ENCODE data around the gene NPAS2. TPM values are rescaled to one million over a fixed set of nuclear protein-coding genes. Genes with fewer than 3 reads are reported as not detected.

The NPAS2 gene
- total RNA-seq, 2 donors from 2014 or later, result 24.2 to 45.8 TPM

GRCh38 chr2:100782380-100782878 lies 37.5 kb upstream of the NPAS2 start:
- DNase-seq (ENCODE audit: low spot score), result no peak
- WGBS, result 94% methylated on average over 6 of the region's 6 CpGs
- H3K27me3 ChIP-seq (replicated peaks; ENCODE audit: insufficient read depth), result no peaks in the 10 kb centered on the region
- no peak overlapping the region for H3K27ac ChIP-seq
- intact Hi-C loops (cut with DNase I), result no loop called here
- peaks cover 4% of the 10 kb centered on the region for H3K4me1 ChIP-seq (replicated peaks)
- no peaks in the 10 kb centered on the region for H3K9me3 ChIP-seq
- no peak for TF ChIP-seq CTCF (IDR thresholded peaks at IDR 0.05)
- no peak for TF ChIP-seq POLR2AphosphoS5 (IDR thresholded peaks at IDR 0.05)
- no peak for TF ChIP-seq POLR2A (IDR thresholded peaks at IDR 0.05)
- H3K4me3 ChIP-seq, result no peak overlapping the region
- no peaks in the 10 kb centered on the region for H3K36me3 ChIP-seq

- Histone ChIP-seq H3K4me1 (replicated peaks) (peaks cover 4% of the 10 kb centered on the region), H3K4me3 (no peak overlapping the region), H3K27me3 (replicated peaks; ENCODE audit: insufficient read depth) (no peaks in the 10 kb centered on the region), H3K9me3 (no peaks in the 10 kb centered on the region), H3K36me3 (no peaks in the 10 kb centered on the region), H3K27ac (no peak overlapping the region)
- 76% methylated on average over 3 of the region's 3 CpGs for WGBS
- no peak for DNase-seq (ENCODE audit: low spot score)
- TF ChIP-seq CTCF (IDR thresholded peaks at IDR 0.05) (no peak), POLR2A (IDR thresholded peaks at IDR 0.05) (no peak), POLR2AphosphoS5 (IDR thresholded peaks at IDR 0.05) (no peak)
- intact Hi-C loops (cut with DNase I), result no loop called here
These were observed 36.0 kb upstream of the NPAS2 start for GRCh38 chr2:100783987-100784386.

GRCh38 chr2:100784681-100785080 lies 35.3 kb upstream of the NPAS2 start:
- H3K4me1 ChIP-seq (replicated peaks), result peaks cover 4% of the 10 kb centered on the region
- H3K27ac ChIP-seq, result no peak overlapping the region
- DNase-seq (ENCODE audit: low spot score), result no peak
- intact Hi-C loops (cut with DNase I), result no loop called here
- no peaks in the 10 kb centered on the region for H3K9me3 ChIP-seq
- H3K27me3 ChIP-seq (replicated peaks; ENCODE audit: insufficient read depth), result no peaks in the 10 kb centered on the region
- H3K4me3 ChIP-seq, result no peak overlapping the region
- 88% methylated on average over 8 of the region's 8 CpGs for WGBS
- no peak for TF ChIP-seq POLR2AphosphoS5 (IDR thresholded peaks at IDR 0.05)
- TF ChIP-seq POLR2A (IDR thresholded peaks at IDR 0.05), result no peak
- no peak for TF ChIP-seq CTCF (IDR thresholded peaks at IDR 0.05)
- no peaks in the 10 kb centered on the region for H3K36me3 ChIP-seq

- peaks cover 4% of the 10 kb centered on the region for H3K4me1 ChIP-seq (replicated peaks)
- no peaks in the 10 kb centered on the region for H3K36me3 ChIP-seq
- intact Hi-C loops (cut with DNase I), result no loop called here
- H3K27me3 ChIP-seq (replicated peaks; ENCODE audit: insufficient read depth), result no peaks in the 10 kb centered on the region
- no peak for TF ChIP-seq POLR2A (IDR thresholded peaks at IDR 0.05)
- TF ChIP-seq POLR2AphosphoS5 (IDR thresholded peaks at IDR 0.05), result no peak
- TF ChIP-seq CTCF (IDR thresholded peaks at IDR 0.05), result no peak
- no peak overlapping the region for H3K4me3 ChIP-seq
- peak; percentile 56 for DNase-seq (ENCODE audit: low spot score)
- H3K9me3 ChIP-seq, result no peaks in the 10 kb centered on the region
- peak overlapping the region; percentile 6 to 46 for H3K27ac ChIP-seq
- 54% methylated on average over 10 of the region's 10 CpGs for WGBS
These were observed 34.2 kb upstream of the NPAS2 start for GRCh38 chr2:100785626-100786296.

GRCh38 chr2:100786297-100786658 lies 33.7 kb upstream of the NPAS2 start:
- no peaks in the 10 kb centered on the region for H3K36me3 ChIP-seq

More at GRCh38 chr2:100786297-100786658, 33.7 kb upstream of the NPAS2 start:
- intact Hi-C loops (cut with DNase I), result no loop called here
- TF ChIP-seq CTCF (IDR thresholded peaks at IDR 0.05), result no peak
- TF ChIP-seq POLR2AphosphoS5 (IDR thresholded peaks at IDR 0.05), result peak; percentile 95
- Histone ChIP-seq H3K27ac (peak overlapping the region; percentile 26 to 46), H3K9me3 (no peaks in the 10 kb centered on the region), H3K27me3 (replicated peaks; ENCODE audit: insufficient read depth) (no peaks in the 10 kb centered on the region), H3K4me1 (replicated peaks) (peaks cover 4% of the 10 kb centered on the region), H3K4me3 (no peak overlapping the region)
- peak; percentile 92 for DNase-seq (ENCODE audit: low spot score)
- 39% methylated on average over 7 of the region's 7 CpGs for WGBS
